Thyroid gland (tissue), 4 donors: Measurements from ENCODE around the gene SPINDOC.

Source experiments
- CTCF ChIP-seq, 6 experiments: fragments of 200-600 bp in 3 of 6; fragments of 450-650 bp in 3 of 6; sonication (generic) in 3 of 6; IDR thresholded peaks; one replicate each; pipeline ENCODE4 v1.5.1; 2016 to 2019; ENCODE audit warnings: antibody characterized with exemption in 6 of 6, mild to moderate bottlenecking in 2 of 6, inconsistent platforms in 1 of 6, moderate library complexity in 1 of 6
- POLR2A ChIP-seq, 2 donors: fragments of 450-650 bp; IDR thresholded peaks; one replicate each; pipeline ENCODE4 v1.6.1; 2017; ENCODE audit warnings: antibody characterized with exemption in 2 of 2, mild to moderate bottlenecking in 2 of 2, moderate library complexity in 1 of 2

- TF ChIP-seq CTCF (IDR thresholded peaks at IDR 0.05), result no peak
- no peak for TF ChIP-seq POLR2A (IDR thresholded peaks at IDR 0.05)
Measured at GRCh38 chr11:63832336-63832735, 19.1 kb downstream of the SPINDOC start.
